ENCODE measurements around the gene TMEM240. TPM values are rescaled to one million over a fixed set of nuclear protein-coding genes. Genes with fewer than 3 reads are reported as not detected.
"Not testable (repeated sequence)": the region's sequence is repeated elsewhere in the genome, so short reads cannot be mapped to it uniquely, and the experiment has no call there.

The TMEM240 gene
- total and polyA plus RNA-seq, 11 donors = 1.5 to 12.4 (median 4.2) TPM; not detected in 1

DNA sequence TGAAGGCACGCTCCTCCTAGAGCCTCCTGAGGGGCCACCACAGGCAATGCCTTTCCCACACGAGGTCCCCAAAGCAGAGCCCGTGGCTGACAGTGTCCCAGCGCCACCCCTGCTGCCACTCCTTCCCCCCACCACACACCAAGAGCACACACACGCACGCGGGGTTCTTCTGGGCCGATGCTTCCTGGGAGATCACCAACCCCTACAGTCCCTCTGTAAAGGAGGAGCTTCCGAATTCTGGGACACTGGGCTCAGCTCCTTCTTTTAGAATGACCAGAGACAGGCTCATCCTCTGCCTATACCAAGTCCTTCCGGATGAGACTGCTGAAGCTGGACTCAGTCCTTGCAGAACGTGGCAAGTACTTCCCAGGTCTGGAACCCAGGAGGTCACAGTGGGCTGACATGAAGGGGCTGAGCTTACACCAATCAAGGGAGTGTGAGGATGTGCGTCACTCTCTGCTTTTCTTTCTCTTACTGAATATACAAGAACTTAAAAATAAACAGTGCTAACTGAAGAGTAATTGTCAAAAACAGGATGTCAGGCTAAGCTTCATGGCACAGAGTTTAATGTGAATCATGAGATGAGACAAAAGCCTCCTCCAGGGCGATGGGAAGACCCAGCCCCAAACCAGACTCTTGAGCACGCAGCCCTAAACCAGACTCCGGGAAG is 21.5 kb upstream of the TMEM240 start:
- intact Hi-C loops (cut with DNase I) = no loop called here
- TF ChIP-seq, protein P1, sequence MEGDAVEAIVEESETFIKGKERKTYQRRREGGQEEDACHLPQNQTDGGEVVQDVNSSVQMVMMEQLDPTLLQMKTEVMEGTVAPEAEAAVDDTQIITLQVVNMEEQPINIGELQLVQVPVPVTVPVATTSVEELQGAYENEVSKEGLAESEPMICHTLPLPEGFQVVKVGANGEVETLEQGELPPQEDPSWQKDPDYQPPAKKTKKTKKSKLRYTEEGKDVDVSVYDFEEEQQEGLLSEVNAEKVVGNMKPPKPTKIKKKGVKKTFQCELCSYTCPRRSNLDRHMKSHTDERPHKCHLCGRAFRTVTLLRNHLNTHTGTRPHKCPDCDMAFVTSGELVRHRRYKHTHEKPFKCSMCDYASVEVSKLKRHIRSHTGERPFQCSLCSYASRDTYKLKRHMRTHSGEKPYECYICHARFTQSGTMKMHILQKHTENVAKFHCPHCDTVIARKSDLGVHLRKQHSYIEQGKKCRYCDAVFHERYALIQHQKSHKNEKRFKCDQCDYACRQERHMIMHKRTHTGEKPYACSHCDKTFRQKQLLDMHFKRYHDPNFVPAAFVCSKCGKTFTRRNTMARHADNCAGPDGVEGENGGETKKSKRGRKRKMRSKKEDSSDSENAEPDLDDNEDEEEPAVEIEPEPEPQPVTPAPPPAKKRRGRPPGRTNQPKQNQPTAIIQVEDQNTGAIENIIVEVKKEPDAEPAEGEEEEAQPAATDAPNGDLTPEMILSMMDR (IDR thresholded peaks at IDR 0.05) = no peak
- no peak for TF ChIP-seq POLR2A (IDR thresholded peaks at IDR 0.05)
- Histone ChIP-seq H3K9me3 (no peaks in the 10 kb centered on the region), H3K36me3 (peaks cover 0 to 64% (median 51%) of the 10 kb centered on the region in 9 donors), H3K27ac (peak overlapping the region in 2 of 12 donors; percentile 22 to 52), H3K4me1 (peaks cover 0 to 31% (median 15%) of the 10 kb centered on the region in 12 donors), H3K4me3 (no peak overlapping the region), H3K27me3 (no peaks in the 10 kb centered on the region)
- no peak for ATAC-seq
- WGBS, 4 donors = 86 to 93% (median 92%) methylated on average over 14 to 15 of the region's 15 CpGs
- no peak for DNase-seq

DNA sequence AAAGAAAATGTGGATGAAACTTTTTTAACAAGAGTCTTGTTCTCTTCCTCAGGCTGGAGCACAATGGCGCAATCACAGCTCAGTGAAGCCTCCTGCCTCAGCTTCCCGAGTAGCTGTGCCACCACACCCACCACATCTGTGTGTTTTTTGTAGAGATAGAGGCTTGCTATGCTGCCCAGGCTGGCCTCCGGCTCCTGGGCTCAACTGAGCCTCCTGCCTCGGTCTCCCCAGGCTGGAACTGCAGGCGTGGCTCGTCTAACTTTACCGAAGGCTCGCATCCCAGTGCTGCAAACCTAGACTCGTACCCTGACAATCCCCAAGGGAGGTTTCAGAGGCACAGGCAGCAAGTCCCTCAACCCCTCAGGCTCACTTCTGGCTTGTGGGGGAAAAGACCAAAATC is 19.8 kb upstream of the TMEM240 start:
- WGBS, 4 donors = 88 to 91% (median 90%) methylated on average over 5 to 9 of the region's 9 CpGs
- Histone ChIP-seq H3K27ac (no peak overlapping the region), H3K9me3 (no peaks in the 10 kb centered on the region), H3K4me3 (no peak overlapping the region), H3K27me3 (no peaks in the 10 kb centered on the region), H3K4me1 (peaks cover 0 to 29% (median 11%) of the 10 kb centered on the region in 12 donors), H3K36me3 (peaks cover 0 to 62% (median 43%) of the 10 kb centered on the region in 9 donors)
- intact Hi-C loops (cut with DNase I) = no loop called here
- no peak for TF ChIP-seq POLR2A (IDR thresholded peaks at IDR 0.05)
- TF ChIP-seq, protein P1 (IDR thresholded peaks at IDR 0.05) = no peak
- ATAC-seq = no peak
- DNase-seq = no peak

DNA sequence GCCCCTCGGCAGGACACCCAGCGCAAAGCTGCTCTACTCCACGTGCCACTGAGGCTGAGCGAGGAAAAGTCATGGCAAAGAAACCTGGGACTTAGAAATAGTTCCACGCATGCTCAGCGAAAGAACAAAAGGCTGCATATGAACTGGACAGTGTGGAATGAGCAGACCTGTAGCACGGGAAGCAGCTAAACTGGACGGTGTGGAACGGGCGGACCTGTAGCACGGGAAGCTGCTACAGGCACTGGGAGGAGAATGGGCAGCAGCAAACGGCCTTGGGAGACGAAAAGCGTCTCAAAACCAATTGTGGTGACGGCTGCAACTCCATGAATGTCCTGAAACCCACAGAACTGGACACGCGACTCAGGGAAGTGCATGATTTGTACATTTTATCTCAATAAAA is 18.6 kb upstream of the TMEM240 start:
- Histone ChIP-seq H3K36me3 (peaks cover 0 to 58% (median 36%) of the 10 kb centered on the region in 9 donors), H3K4me3 (no peak overlapping the region), H3K4me1 (peaks cover 0 to 31% (median 10%) of the 10 kb centered on the region in 12 donors), H3K9me3 (no peaks in the 10 kb centered on the region), H3K27ac (no peak overlapping the region), H3K27me3 (no peaks in the 10 kb centered on the region)
- WGBS, 4 donors = 84 to 87% (median 86%) methylated on average over 17 of the region's 17 CpGs
- ATAC-seq (no peak), DNase-seq (no peak)
- intact Hi-C loops (cut with DNase I) = no loop called here
- TF ChIP-seq, protein P1 (IDR thresholded peaks at IDR 0.05) = no peak
- TF ChIP-seq POLR2A (IDR thresholded peaks at IDR 0.05) = no peak

DNA sequence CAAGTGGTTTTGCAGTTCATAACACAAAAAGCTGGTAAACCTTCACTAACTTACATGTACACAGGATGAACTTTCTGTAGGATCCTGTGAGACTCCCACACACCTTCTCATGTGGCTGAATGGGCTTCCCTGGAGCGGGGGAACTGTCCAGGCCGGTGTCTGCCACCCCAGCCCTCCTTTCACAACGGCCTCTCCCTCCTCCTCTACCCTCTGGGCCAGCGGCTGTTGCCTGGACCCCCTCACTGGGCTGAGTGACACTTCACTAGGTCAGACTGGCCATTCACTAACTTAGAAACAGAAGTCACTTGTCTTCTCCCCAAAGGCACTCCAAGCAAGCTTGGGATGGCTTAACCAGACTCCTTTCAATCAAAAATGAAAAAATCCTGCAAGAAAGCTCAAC is 18.2 kb upstream of the TMEM240 start:
- ATAC-seq (no peak), DNase-seq (no peak)
- no peaks in the 10 kb centered on the region for H3K9me3 ChIP-seq
- no peak for TF ChIP-seq POLR2A (IDR thresholded peaks at IDR 0.05)
- TF ChIP-seq, protein P1 (IDR thresholded peaks at IDR 0.05) = no peak
- no peak overlapping the region for H3K27ac ChIP-seq
- H3K4me3 ChIP-seq = no peak overlapping the region
- peaks cover 0 to 53% (median 31%) of the 10 kb centered on the region in 9 donors for H3K36me3 ChIP-seq
- peaks cover 0 to 26% (median 5%) of the 10 kb centered on the region in 12 donors for H3K4me1 ChIP-seq
- H3K27me3 ChIP-seq = no peaks in the 10 kb centered on the region
- 53 to 66% (median 63%) methylated on average over 4 of the region's 4 CpGs for WGBS, 4 donors
- intact Hi-C loops (cut with DNase I) = no loop called here

DNA sequence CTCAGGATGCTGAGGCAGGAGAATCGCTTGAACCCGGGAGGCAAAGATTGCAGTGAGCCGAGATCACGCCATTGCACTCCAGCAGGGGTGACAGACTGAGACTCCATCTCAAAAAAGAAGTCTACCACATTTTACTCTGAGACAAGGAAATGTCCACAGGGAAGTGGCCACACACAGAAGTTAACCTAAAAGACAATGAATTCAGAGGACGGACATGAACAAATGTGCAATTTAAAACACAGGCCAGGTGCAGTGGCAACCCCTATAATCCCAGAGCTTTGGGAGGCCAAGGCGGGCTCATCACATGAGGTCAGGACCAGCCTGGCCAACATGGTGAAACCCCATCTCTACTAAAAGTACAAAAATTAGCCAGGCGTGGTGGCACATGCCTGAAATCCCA is 17.3 kb upstream of the TMEM240 start:
- ATAC-seq; intact Hi-C loops (cut with DNase I); H3K4me3 ChIP-seq; H3K9me3 ChIP-seq; H3K27ac ChIP-seq; DNase-seq; H3K27me3 ChIP-seq: not testable (repeated sequence)
- Histone ChIP-seq H3K36me3 (peaks cover 0 to 44% (median 22%) of the 10 kb centered on the region in 9 donors), H3K4me1 (peaks cover 0 to 17% (median under 1%) of the 10 kb centered on the region in 12 donors)
- WGBS, 4 donors = 93 to 95% (median 93%) methylated on average over 7 of the region's 7 CpGs

DNA sequence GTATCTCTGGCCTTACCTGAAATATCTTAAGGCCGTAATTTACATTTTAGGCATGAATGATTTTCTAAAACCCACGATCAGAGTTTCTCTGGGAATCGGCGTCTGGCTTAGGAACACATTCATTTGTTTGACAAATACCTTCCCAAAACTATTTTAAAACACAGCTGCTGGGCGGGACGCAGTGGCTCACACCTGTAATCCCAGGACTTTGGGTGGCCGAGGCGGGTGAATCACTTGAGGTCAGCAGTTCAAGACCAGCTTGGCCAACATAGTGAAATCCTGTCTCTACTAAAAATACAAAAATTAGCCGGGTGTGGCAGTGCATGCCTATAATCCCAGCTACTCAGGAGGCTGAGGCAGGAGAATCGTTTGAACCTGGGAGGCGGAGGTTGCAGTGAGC is 16.5 kb upstream of the TMEM240 start:
- peaks cover 0 to 10% (median 0%) of the 10 kb centered on the region in 12 donors for H3K4me1 ChIP-seq
- intact Hi-C loops (cut with DNase I); ATAC-seq; H3K27ac ChIP-seq; H3K4me3 ChIP-seq; H3K27me3 ChIP-seq; DNase-seq; H3K9me3 ChIP-seq: not testable (repeated sequence)
- WGBS, 4 donors = 94 to 97% (median 95%) methylated on average over 11 of the region's 11 CpGs
- peaks cover 0 to 42% (median 15%) of the 10 kb centered on the region in 9 donors for H3K36me3 ChIP-seq
